K562 (cell line): ENCODE data around the gene TRPV6.

Experiments used
- CREB1 ChIP-seq, 2 experiments: sonication (generic) in 1 of 2; formaldehyde crosslinking in 1 of 2; IDR thresholded peaks; 2 replicates each; pipeline versions ENCODE4 v1.6.1 to v1.8.0; 2012 to 2022; ENCODE audit warnings: inconsistent platforms in 1 of 2, mild to moderate bottlenecking in 1 of 2, missing genetic modification reagents in 1 of 2, moderate library complexity in 1 of 2
- ETV5 ChIP-seq: sonication (generic); formaldehyde crosslinking; IDR thresholded peaks from 2 replicates; pipeline ENCODE4 v1.4.0; 2020; ENCODE audit warnings: low read depth, mild to moderate bottlenecking, missing genetic modification reagents
- HSF4 ChIP-seq: fragments of 250-450 bp; sonication (Bioruptor Pico); IDR thresholded peaks from 2 replicates; pipeline ENCODE4 v2.1.2; 2022; ENCODE audit warnings: mild to moderate bottlenecking, moderate library complexity, borderline replicate concordance
- IRF1 ChIP-seq: sonication (generic); formaldehyde crosslinking; IDR thresholded peaks from 2 replicates; pipeline ENCODE4 v1.8.0; 2022; ENCODE audit warnings: missing genetic modification reagents, mild to moderate bottlenecking, borderline replicate concordance
- MYC ChIP-seq, 2 experiments: fragments of 250-450 bp in 1 of 2; sonication (Bioruptor Pico) in 1 of 2; IDR thresholded peaks; 2 replicates each; pipeline versions ENCODE4 v1.5.1 to v1.6.1; 2012 to 2021; ENCODE audit warnings: low read depth in 2 of 2, borderline replicate concordance in 1 of 2, improper control_type of control experiment in 1 of 2, low read length in 1 of 2, mild to moderate bottlenecking in 1 of 2, moderate library complexity in 1 of 2
- POLR2A ChIP-seq: fragments of 450-650 bp; conservative IDR thresholded peaks from 2 replicates; pipeline ENCODE4 v1.6.1; 2016
- RAD51 ChIP-seq: fragments of 450-650 bp; IDR thresholded peaks from 2 replicates; pipeline ENCODE4 v1.7.1; 2016; ENCODE audit warnings: low read depth, mild to moderate bottlenecking, borderline replicate concordance
- SMARCC2 ChIP-seq: fragments of 450-650 bp; IDR thresholded peaks from 2 replicates; pipeline ENCODE4 v1.6.1; 2017; ENCODE audit warnings: antibody characterized with exemption, moderate library complexity, mild to moderate bottlenecking, low read depth
- TAF1 ChIP-seq: IDR thresholded peaks from 2 replicates; pipeline ENCODE4 v1.6.1; 2011; ENCODE audit warnings: mild to moderate bottlenecking, low read length, moderate library complexity; ENCODE audit not compliant: insufficient read depth, control insufficient read depth, severe bottlenecking; ENCODE audit errors: extremely low read depth
- TEAD4 ChIP-seq, 2 experiments: sonication (generic) in 1 of 2; formaldehyde crosslinking in 1 of 2; IDR thresholded peaks; 2 replicates each; pipeline versions ENCODE4 v1.6.1 to v1.8.0; 2012 to 2022; ENCODE audit warnings: borderline replicate concordance in 1 of 2, inconsistent platforms in 1 of 2, low read length in 1 of 2, mild to moderate bottlenecking in 1 of 2, missing genetic modification reagents in 1 of 2
- TRIM28 ChIP-seq: fragments of 450-650 bp; IDR thresholded peaks from 2 replicates; pipeline ENCODE4 v1.6.1; 2017
- YY1 ChIP-seq, 3 experiments: IDR thresholded peaks; 2 replicates each; pipeline ENCODE4 v1.6.1; 2011; ENCODE audit warnings: low read length in 2 of 3, mild to moderate bottlenecking in 2 of 3, moderate library complexity in 2 of 3, borderline replicate concordance in 1 of 3, control low read depth in 1 of 3, low read depth in 1 of 3; ENCODE audit not compliant: insufficient read depth in 3 of 3, insufficient replicate concordance in 2 of 3, control insufficient read depth in 1 of 3, insufficient read length in 1 of 3; ENCODE audit errors: extremely low read depth in 1 of 3
- TF ChIP-seq, protein P1 (sequence below), 3 experiments: IDR thresholded peaks in 2 of 3; conservative IDR thresholded peaks in 1 of 3; 2 replicates each; pipeline ENCODE4 v1.5.1; 2011 to 2012; ENCODE audit warnings: low read length in 3 of 3, mild to moderate bottlenecking in 3 of 3, control low read depth in 2 of 3, improper control_type of control experiment in 1 of 3, inconsistent platforms in 1 of 3, low read depth in 1 of 3, mixed read lengths in 1 of 3, moderate library complexity in 1 of 3; ENCODE audit not compliant: insufficient read depth in 2 of 3
- TF ChIP-seq, protein P2 (sequence below): fragments of 450-650 bp; IDR thresholded peaks from 2 replicates; pipeline ENCODE4 v1.6.1; 2016; ENCODE audit warnings: missing biosample characterization, missing genetic modification characterization

DNA sequence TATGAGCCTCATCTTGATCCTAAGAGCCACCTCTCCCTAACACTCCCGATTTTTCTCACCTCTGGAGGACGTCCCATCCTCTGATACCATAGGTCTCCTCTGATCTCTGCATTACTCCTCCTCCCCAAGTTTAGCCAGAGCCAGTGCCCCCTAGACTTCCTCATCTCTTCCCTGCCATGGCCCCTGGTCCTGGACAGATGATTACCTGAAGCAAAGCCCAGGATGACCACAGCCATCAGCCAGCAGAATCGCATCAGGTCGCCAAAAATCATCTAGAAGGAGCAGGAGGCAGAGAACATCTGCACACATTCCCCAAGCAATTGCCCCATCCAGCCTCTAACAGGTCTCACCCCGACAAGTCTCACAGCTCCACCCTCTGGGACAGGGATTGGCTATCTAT lies 11.7 kb downstream of the TRPV6 start:
- TF ChIP-seq CREB1 (IDR thresholded peaks at IDR 0.05) (no peak), CREB1 (CRISPR knock-in tag; IDR thresholded peaks at IDR 0.05) (no peak), POLR2A (no peak), TEAD4 (IDR thresholded peaks at IDR 0.05; ENCODE audit: low read length) (no peak), TEAD4 (CRISPR knock-in tag; IDR thresholded peaks at IDR 0.05; ENCODE audit: borderline replicate concordance) (no peak), RAD51 (no peak), IRF1 (CRISPR knock-in tag) (no peak), HSF4 (CRISPR knock-in tag) (no peak), YY1 (IDR thresholded peaks at IDR 0.05; ENCODE audit: borderline replicate concordance in 1 of 3, control insufficient read depth in 1 of 3, extremely low read depth in 1 of 3, insufficient read depth in 3 of 3, insufficient read length in 1 of 3, insufficient replicate concordance in 2 of 3, low read depth in 1 of 3, low read length in 2 of 3) (no peak), TAF1 (no peak), ETV5 (CRISPR knock-in tag) (no peak), MYC (IDR thresholded peaks at IDR 0.05; ENCODE audit: low read depth, low read length) (no peak), MYC (CRISPR knock-in tag; IDR thresholded peaks at IDR 0.05; ENCODE audit: borderline replicate concordance, low read depth) (no peak), TRIM28 (no peak), SMARCC2 (no peak)
- TF ChIP-seq, protein P1, sequence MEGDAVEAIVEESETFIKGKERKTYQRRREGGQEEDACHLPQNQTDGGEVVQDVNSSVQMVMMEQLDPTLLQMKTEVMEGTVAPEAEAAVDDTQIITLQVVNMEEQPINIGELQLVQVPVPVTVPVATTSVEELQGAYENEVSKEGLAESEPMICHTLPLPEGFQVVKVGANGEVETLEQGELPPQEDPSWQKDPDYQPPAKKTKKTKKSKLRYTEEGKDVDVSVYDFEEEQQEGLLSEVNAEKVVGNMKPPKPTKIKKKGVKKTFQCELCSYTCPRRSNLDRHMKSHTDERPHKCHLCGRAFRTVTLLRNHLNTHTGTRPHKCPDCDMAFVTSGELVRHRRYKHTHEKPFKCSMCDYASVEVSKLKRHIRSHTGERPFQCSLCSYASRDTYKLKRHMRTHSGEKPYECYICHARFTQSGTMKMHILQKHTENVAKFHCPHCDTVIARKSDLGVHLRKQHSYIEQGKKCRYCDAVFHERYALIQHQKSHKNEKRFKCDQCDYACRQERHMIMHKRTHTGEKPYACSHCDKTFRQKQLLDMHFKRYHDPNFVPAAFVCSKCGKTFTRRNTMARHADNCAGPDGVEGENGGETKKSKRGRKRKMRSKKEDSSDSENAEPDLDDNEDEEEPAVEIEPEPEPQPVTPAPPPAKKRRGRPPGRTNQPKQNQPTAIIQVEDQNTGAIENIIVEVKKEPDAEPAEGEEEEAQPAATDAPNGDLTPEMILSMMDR (IDR thresholded peaks at IDR 0.05 in 2 of 3, conservative IDR thresholded peaks at IDR 0.05 in 1 of 3; ENCODE audit: insufficient read depth in 2 of 3, low read depth in 1 of 3, low read length in 3 of 3), result no peak
- TF ChIP-seq, protein P2, sequence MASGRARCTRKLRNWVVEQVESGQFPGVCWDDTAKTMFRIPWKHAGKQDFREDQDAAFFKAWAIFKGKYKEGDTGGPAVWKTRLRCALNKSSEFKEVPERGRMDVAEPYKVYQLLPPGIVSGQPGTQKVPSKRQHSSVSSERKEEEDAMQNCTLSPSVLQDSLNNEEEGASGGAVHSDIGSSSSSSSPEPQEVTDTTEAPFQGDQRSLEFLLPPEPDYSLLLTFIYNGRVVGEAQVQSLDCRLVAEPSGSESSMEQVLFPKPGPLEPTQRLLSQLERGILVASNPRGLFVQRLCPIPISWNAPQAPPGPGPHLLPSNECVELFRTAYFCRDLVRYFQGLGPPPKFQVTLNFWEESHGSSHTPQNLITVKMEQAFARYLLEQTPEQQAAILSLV, result no peak
